ENCODE data around the gene ACTR10. TPM values are rescaled to one million over a fixed set of nuclear protein-coding genes. Genes with fewer than 3 reads are reported as not detected.

Gene ACTR10
- total and polyA plus RNA-seq, 9 of the 15 experiments (the other 6 are each of a cell fraction or from before 2014, with no cell fraction given), result 22.0 to 66.1 (median 34.1) TPM

- TF ChIP-seq CHD1 (IDR thresholded peaks at IDR 0.05; ENCODE audit: low read length) (no peak), NCOA6 (IDR thresholded peaks at IDR 0.05) (no peak), CREB3L1 (IDR thresholded peaks at IDR 0.05; ENCODE audit: borderline replicate concordance, low read depth) (peak; percentile 18; the same call in 1 of the 2 replicates), SMARCE1 (IDR thresholded peaks at IDR 0.05) (no peak; the same call in 1 of the 2 replicates), NFYB (IDR thresholded peaks at IDR 0.05; ENCODE audit: extremely low read depth, insufficient read length) (peak; percentile 51), ZNF655 (CRISPR knock-in tag; IDR thresholded peaks at IDR 0.05) (no peak), MXD1 (CRISPR knock-in tag; IDR thresholded peaks at IDR 0.05; ENCODE audit: borderline replicate concordance, poor library complexity, severe bottlenecking) (no peak), HCFC1 (IDR thresholded peaks at IDR 0.05; ENCODE audit: low read depth, low read length) (peak; percentile 42; the same call in 1 of the 2 replicates), NFIX (CRISPR knock-in tag; IDR thresholded peaks at IDR 0.05; ENCODE audit: low read depth) (no peak), SIN3A (IDR thresholded peaks at IDR 0.05; ENCODE audit: borderline replicate concordance in 2 of 2, control insufficient read depth in 1 of 2, low read depth in 2 of 2, low read length in 2 of 2) (peak in 1 of 2 experiments; percentile 66; a peak in 1 of 4 replicates), TFAP4 (CRISPR knock-in tag; IDR thresholded peaks at IDR 0.05; ENCODE audit: borderline replicate concordance) (peak; percentile 48; the same call in 1 of the 2 replicates), ZNF445 (CRISPR knock-in tag; IDR thresholded peaks at IDR 0.05; ENCODE audit: low read depth) (no peak), MBD2 (IDR thresholded peaks at IDR 0.05; ENCODE audit: borderline replicate concordance, low read depth) (peak; percentile 77), ZNF282 (CRISPR knock-in tag; IDR thresholded peaks at IDR 0.05) (no peak), RUNX1 (IDR thresholded peaks at IDR 0.05; ENCODE audit: low read depth) (no peak), ZHX1 (conservative IDR thresholded peaks at IDR 0.05; ENCODE audit: low read length) (no peak), CC2D1A (IDR thresholded peaks at IDR 0.05) (no peak), CXXC5 (CRISPR knock-in tag; IDR thresholded peaks at IDR 0.05) (no peak; the same call in 1 of the 2 replicates), SMARCC2 (IDR thresholded peaks at IDR 0.05; ENCODE audit: low read depth) (0 out of 2 replicates have a peak, but pooled peaks have one; percentile 31), BCL6 (CRISPR knock-in tag; IDR thresholded peaks at IDR 0.05) (no peak), SMAD1 (IDR thresholded peaks at IDR 0.05; ENCODE audit: low read depth, low read length, partially characterized antibody) (peak; percentile 61)
Measured at GRCh38 chr14:58244556-58245387, 44.8 kb downstream of the ACTR10 start, which contains the start of gene PSMA3 (continued).
